ENCODE results near the gene CSGALNACT2. TPM values are rescaled to one million over a fixed set of nuclear protein-coding genes. Genes with fewer than 3 reads are reported as not detected.
"Not testable (repeated sequence)": the region's sequence is repeated elsewhere in the genome, so short reads cannot be mapped to it uniquely, and the experiment has no call there.

CSGALNACT2 gene
- total RNA-seq, 4 donors from 2014 or later: 29.1 to 43.3 (median 34.7) TPM

DNA sequence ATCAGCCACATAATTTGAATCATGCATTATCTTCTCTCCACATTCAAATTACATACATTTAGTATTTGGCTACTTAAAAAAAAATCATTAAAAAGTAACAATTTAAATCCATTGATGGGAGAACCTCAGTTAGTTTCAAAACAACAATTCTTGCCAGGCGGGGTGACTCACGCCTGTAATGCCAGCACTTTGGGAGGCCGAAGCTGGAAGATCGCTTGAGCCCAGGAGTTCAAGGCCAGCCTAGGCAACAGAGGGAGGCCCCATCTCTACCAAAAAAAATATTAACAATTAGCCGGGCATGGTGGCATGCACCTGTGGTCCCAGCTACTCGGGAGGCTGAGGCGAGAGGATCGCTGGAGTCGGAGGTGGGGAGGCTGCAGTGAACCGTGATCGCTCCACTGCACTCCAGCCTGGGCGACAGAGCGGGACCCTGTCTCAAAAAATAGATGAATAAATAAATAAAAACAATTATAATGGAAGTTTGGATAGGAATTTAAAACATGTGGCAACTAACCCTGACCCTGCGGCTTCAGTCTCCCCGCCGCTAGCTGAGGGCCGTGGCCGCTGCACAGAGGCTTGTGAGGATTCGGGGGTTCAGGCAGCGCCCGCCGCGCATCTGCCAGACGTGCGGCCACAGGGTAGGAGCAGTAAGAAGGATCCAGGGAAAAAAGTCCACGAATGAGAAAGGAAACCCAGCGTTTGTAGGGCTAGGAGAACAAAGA lies 1.1 kb upstream of the CSGALNACT2 start:
- Histone ChIP-seq H3K4me3 (peak overlapping the region; percentile 56 to 84 (median 79)), H3K27ac (peak overlapping the region; percentile 91 to 99 (median 94)), H3K4me1 (peaks cover 0 to 42% (median 26%) of the 10 kb centered on the region in 4 donors), H3K36me3 (no peaks in the 10 kb centered on the region), H3K27me3 (no peaks in the 10 kb centered on the region), H3K9me3 (no peaks in the 10 kb centered on the region)
- TF ChIP-seq POLR2A (IDR thresholded peaks at IDR 0.05): no peak
- TF ChIP-seq EP300 (IDR thresholded peaks at IDR 0.05): no peak
- TF ChIP-seq, protein P1, sequence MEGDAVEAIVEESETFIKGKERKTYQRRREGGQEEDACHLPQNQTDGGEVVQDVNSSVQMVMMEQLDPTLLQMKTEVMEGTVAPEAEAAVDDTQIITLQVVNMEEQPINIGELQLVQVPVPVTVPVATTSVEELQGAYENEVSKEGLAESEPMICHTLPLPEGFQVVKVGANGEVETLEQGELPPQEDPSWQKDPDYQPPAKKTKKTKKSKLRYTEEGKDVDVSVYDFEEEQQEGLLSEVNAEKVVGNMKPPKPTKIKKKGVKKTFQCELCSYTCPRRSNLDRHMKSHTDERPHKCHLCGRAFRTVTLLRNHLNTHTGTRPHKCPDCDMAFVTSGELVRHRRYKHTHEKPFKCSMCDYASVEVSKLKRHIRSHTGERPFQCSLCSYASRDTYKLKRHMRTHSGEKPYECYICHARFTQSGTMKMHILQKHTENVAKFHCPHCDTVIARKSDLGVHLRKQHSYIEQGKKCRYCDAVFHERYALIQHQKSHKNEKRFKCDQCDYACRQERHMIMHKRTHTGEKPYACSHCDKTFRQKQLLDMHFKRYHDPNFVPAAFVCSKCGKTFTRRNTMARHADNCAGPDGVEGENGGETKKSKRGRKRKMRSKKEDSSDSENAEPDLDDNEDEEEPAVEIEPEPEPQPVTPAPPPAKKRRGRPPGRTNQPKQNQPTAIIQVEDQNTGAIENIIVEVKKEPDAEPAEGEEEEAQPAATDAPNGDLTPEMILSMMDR (IDR thresholded peaks at IDR 0.05): no peak
- WGBS, 2 donors: 42 to 43% methylated on average over 27 of the region's 27 CpGs
- no peak for DNase-seq (ENCODE audit: low spot score in 2 of 2)

DNA sequence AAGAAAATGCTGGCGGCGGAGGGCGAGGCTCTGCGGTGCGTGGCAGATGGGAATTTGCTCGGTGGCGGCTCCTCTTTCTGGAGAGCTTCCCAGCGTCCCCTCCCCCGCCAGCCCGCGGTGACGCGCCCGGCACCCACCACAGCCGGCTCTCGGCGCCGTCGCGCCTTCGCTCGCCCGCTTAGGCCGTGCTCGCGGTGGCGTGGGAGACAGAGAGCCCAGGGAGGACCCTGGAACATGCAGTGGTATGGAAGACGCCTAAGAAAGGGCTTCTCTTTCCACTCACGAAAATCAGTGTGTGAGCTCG lies 576 bp upstream of the CSGALNACT2 start:
- TF ChIP-seq, protein P1 (IDR thresholded peaks at IDR 0.05): no peak
- no peak for TF ChIP-seq POLR2A (IDR thresholded peaks at IDR 0.05)
- TF ChIP-seq EP300 (IDR thresholded peaks at IDR 0.05): no peak

DNA sequence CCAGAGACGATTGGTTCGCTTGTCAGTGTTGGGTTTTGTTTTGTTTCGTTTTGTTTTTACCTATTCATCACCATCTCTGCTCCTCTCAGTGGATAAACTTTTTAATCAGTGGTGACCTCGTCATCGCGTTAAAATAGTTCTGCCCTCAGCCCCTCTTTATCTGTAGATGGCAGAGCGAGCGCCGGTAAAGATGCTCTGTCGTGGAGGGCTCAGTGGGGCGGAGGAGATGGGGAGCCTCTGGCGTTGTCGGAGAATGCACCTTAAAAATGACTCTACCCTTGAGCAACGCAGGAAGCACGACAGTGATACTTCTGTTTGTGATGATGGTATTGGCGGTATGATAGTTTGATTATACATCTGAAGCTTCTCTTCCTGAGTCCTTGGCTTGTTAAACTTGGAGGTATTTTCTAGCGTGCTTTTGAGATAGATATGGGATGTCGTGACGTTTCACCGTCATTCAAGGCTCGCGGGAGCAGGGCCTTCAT lies 554 bp downstream of the CSGALNACT2 start:
- Histone ChIP-seq H3K36me3 (no peaks in the 10 kb centered on the region), H3K4me1 (peaks cover 0 to 57% (median 29%) of the 10 kb centered on the region in 4 donors), H3K27me3 (no peaks in the 10 kb centered on the region), H3K4me3 (peak overlapping the region; percentile 64 to 84 (median 79)), H3K9me3 (no peaks in the 10 kb centered on the region), H3K27ac (peak overlapping the region; percentile 91 to 95 (median 94))
- DNase-seq (ENCODE audit: low spot score in 2 of 2): peak in 1 of 2 donors; percentile 27
- TF ChIP-seq, protein P1 (IDR thresholded peaks at IDR 0.05): no peak
- TF ChIP-seq POLR2A (IDR thresholded peaks at IDR 0.05) (no peak), EP300 (IDR thresholded peaks at IDR 0.05) (no peak)
- 0% methylated on average over 22 of the region's 22 CpGs for WGBS, 2 donors

More for the DNA sequence above, 576 bp upstream of the CSGALNACT2 start:
- 1% methylated on average over 10 to 29 of the region's 30 CpGs for WGBS, 2 donors
- Histone ChIP-seq H3K27me3 (no peaks in the 10 kb centered on the region), H3K27ac (peak overlapping the region; percentile 91 to 99 (median 94)), H3K9me3 (no peaks in the 10 kb centered on the region), H3K4me3 (peak overlapping the region; percentile 56 to 84 (median 79)), H3K36me3 (no peaks in the 10 kb centered on the region), H3K4me1 (peaks cover 0 to 47% (median 28%) of the 10 kb centered on the region in 4 donors)
- DNase-seq (ENCODE audit: low spot score in 2 of 2): no peak

DNA sequence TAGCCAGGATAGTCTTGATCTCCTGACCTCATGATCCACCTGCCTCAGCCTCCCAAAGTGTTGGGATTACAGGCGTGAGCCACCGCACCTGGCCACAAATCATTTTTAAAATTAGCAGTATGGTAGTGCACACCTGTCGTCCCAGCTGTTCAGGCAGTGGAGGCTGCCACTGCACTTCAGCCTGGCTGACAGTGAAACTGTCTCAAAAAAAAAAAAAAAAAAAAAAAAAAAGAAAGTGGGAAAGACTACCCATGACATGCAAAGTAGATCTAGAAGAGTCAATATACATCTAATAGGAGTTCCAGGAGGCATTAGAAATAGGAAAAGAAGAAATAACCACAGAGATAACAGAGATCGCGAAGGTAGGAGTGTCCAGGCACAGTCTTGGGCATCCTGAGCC lies 3.2 kb downstream of the CSGALNACT2 start:
- Histone ChIP-seq H3K4me1 (peaks cover 0 to 63% (median 30%) of the 10 kb centered on the region in 4 donors), H3K36me3 (no peaks in the 10 kb centered on the region), H3K27ac (peak overlapping the region in 1 of 4 donors; percentile 20), H3K9me3 (no peaks in the 10 kb centered on the region), H3K27me3 (no peaks in the 10 kb centered on the region), H3K4me3 (no peak overlapping the region)
- DNase-seq (ENCODE audit: low spot score in 2 of 2): no peak
- 93 to 95% methylated on average over 5 of the region's 5 CpGs for WGBS, 2 donors
- TF ChIP-seq POLR2A (IDR thresholded peaks at IDR 0.05) (no peak), EP300 (IDR thresholded peaks at IDR 0.05) (no peak)
- TF ChIP-seq, protein P1 (IDR thresholded peaks at IDR 0.05): no peak

DNA sequence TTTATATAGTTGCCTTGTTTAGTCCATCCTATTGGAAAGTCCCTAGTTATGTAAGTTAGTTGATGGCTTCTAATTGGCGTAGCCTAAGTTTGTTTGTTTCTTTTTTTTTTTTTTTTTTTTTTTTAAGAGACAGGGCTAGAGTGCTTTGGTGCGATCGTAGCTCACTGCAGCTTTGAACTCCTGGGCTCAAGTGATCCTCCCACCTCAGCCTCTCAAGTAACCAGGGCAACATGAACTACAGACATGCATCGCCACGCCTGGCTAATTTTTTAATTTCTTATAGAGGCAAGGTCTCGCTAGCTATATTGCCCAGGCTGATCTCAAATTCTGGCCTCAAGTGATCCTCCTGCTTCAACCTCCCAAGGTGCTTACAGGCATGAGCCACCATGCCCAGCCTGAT lies 7.1 kb downstream of the CSGALNACT2 start:
- Histone ChIP-seq H3K27ac (no peak overlapping the region), H3K27me3 (no peaks in the 10 kb centered on the region), H3K9me3 (peaks cover 0 to 15% (median 0%) of the 10 kb centered on the region in 4 donors), H3K4me3 (no peak overlapping the region), H3K4me1 (peaks cover 0 to 38% (median 12%) of the 10 kb centered on the region in 4 donors), H3K36me3 (peaks cover 0 to 5% (median 0%) of the 10 kb centered on the region in 3 donors)
- 93 to 94% methylated on average over 6 of the region's 6 CpGs for WGBS, 2 donors
- TF ChIP-seq POLR2A (IDR thresholded peaks at IDR 0.05) (no peak), EP300 (IDR thresholded peaks at IDR 0.05) (no peak)
- TF ChIP-seq, protein P1 (IDR thresholded peaks at IDR 0.05): no peak
- DNase-seq (ENCODE audit: low spot score in 2 of 2): no peak

DNA sequence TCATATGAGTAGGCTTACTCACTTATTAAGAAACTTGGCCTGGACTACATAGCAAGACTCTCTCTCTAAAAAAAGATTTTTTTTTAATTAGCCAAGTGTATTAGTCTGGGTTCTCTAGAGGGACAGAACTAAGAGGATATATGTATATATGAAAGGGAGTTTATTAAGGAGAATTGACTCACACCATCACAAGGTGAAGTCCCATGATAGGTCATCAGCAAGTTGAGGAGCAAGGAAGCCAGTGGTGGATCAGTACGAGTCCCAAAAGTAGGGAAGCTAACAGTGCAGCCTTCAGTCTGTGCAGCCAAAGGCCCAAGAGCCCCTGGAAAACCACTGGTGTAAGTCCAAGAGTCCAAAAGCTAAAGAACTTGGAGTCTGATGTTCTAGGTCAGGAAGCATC lies 7.7 kb downstream of the CSGALNACT2 start:
- not testable (repeated sequence) for H3K4me3 ChIP-seq; H3K27me3 ChIP-seq; DNase-seq (ENCODE audit: low spot score in 2 of 2); H3K36me3 ChIP-seq; H3K27ac ChIP-seq
- Histone ChIP-seq H3K4me1 (peaks cover 0 to 33% (median 7%) of the 10 kb centered on the region in 4 donors), H3K9me3 (peaks cover 0 to 15% (median 0%) of the 10 kb centered on the region in 4 donors)
- 88 to 90% methylated on average over 1 of the region's 1 CpG for WGBS, 2 donors
